Measurements from ENCODE around the gene VPS11. TPM values are rescaled to one million over a fixed set of nuclear protein-coding genes. Genes with fewer than 3 reads are reported as not detected.

The VPS11 gene
- total RNA-seq, 2 donors from 2014 or later = 23.0 to 24.1 TPM

DNA sequence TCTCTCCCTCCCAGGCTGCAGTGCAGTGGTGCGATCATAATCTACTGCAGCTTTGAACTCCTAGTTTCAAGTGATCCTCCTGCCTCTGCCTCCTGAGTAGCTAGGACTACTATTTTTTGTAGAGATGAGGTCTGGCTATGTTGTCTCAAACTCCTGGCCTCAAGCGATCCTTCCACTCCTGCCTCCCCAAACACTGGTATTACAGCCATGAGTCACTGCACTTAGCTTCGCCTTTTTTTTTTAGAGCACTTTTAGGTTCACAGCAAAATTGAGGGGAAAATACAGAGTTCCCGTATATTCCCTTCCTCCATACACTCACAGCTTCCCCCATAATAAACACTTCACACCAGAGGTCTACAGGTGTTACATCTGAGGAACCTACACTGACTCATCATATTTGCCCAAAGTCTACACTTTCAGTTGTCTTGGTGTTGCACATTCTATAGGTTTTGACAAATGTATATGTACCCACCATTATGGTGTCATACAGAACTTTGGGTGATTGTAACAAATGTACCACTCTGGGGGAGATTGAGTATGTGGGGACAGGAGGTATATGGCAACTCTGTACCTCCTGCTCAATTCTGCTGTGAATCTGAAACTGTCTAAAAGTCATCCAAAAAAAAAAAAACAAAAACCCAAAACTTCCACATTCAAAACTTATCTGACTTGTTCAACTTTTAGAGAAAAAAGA is 25.6 kb upstream of the VPS11 start:
- Histone ChIP-seq H3K9ac (ENCODE audit: low read depth in 2 of 2, low read length in 2 of 2) (no peak overlapping the region), H3K36me3 (peaks cover 5% of the 10 kb centered on the region), H3K27me3 (no peaks in the 10 kb centered on the region), H3K27ac (no peak overlapping the region), H3K9me3 (no peaks in the 10 kb centered on the region), H3K4me3 (no peak overlapping the region), H3K4me1 (no peaks in the 10 kb centered on the region)
- no peak for DNase-seq
- intact Hi-C loops (cut with DNase I) = no loop called here
- TF ChIP-seq, protein P1, sequence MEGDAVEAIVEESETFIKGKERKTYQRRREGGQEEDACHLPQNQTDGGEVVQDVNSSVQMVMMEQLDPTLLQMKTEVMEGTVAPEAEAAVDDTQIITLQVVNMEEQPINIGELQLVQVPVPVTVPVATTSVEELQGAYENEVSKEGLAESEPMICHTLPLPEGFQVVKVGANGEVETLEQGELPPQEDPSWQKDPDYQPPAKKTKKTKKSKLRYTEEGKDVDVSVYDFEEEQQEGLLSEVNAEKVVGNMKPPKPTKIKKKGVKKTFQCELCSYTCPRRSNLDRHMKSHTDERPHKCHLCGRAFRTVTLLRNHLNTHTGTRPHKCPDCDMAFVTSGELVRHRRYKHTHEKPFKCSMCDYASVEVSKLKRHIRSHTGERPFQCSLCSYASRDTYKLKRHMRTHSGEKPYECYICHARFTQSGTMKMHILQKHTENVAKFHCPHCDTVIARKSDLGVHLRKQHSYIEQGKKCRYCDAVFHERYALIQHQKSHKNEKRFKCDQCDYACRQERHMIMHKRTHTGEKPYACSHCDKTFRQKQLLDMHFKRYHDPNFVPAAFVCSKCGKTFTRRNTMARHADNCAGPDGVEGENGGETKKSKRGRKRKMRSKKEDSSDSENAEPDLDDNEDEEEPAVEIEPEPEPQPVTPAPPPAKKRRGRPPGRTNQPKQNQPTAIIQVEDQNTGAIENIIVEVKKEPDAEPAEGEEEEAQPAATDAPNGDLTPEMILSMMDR (IDR thresholded peaks at IDR 0.05) = no peak

DNA sequence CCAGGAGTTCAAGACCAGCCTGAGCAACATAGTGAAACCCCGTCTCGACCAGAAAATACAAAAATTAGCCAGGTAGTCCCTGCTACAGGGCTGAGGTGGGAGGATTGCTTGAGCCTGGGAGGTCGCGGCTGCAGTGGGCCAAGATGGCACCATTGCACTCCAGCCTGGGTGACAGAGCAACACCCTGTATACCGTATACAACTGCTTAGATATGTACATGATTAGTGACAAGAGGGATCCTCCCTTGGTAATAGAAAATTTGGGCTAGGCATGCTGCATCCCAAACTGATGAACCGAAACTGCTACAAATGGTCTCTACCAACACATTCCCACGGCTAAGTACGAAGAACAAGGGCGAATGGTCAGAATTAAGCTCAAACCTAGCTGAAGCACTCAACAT is 24.7 kb upstream of the VPS11 start:
- Histone ChIP-seq H3K4me1 (no peaks in the 10 kb centered on the region), H3K36me3 (peaks cover 9% of the 10 kb centered on the region), H3K9ac (ENCODE audit: low read depth in 2 of 2, low read length in 2 of 2) (no peak overlapping the region), H3K27ac (no peak overlapping the region), H3K9me3 (no peaks in the 10 kb centered on the region), H3K4me3 (no peak overlapping the region), H3K27me3 (no peaks in the 10 kb centered on the region)
- intact Hi-C loops (cut with DNase I) = no loop called here
- TF ChIP-seq, protein P1 (IDR thresholded peaks at IDR 0.05) = no peak
- no peak for DNase-seq

DNA sequence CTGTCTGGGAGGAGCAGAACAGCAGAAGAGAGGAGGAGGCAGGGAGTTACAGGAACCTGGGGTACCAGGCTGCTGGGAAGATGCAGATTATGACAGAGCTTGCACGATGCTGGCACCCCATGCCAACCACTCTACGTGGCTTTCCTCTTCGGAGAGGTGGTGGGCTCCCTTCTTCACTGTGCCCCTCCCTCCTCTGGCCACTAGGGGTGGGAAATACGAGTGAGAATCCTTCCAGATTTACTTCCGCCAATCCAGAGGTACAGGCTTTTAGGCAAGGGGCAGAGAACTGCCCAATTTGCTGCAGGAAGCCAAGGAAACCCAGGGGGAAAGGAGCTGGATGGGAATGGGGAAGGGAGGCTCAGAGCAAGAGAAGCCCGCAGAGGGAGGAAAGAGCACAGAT is 22.9 kb upstream of the VPS11 start:
- DNase-seq = no peak
- no peak overlapping the region for H3K4me3 ChIP-seq
- intact Hi-C loops (cut with DNase I) = no loop called here

DNA sequence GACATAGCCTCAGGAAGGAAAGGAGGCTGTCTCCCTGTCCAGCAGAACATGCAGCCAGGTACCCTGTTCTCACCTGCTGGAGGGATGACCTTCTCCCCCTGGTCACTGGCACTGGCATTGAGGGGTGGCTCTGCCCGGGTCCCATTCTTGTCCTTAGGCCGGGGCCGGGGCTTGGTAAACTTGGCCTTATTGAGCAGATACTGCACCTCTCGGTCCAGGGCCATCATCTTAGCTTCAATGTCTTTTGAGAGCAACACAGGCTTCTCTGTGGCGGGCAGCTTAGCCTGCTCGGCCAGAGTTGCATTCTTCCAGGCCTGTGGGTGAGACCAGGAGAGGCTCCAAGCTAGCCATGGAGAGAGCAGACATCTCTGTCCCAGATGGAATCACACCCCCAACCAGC is 21.1 kb upstream of the VPS11 start:
- no peaks in the 10 kb centered on the region for H3K9me3 ChIP-seq
- H3K9ac ChIP-seq (ENCODE audit: low read depth in 2 of 2, low read length in 2 of 2) = no peak overlapping the region
- TF ChIP-seq, protein P1 (IDR thresholded peaks at IDR 0.05) = no peak
- intact Hi-C loops (cut with DNase I) = no loop called here
- H3K4me3 ChIP-seq = no peak overlapping the region
- H3K4me1 ChIP-seq = no peaks in the 10 kb centered on the region
- H3K27me3 ChIP-seq = no peaks in the 10 kb centered on the region
- no peak overlapping the region for H3K27ac ChIP-seq
- H3K36me3 ChIP-seq = peaks cover 18% of the 10 kb centered on the region
- no peak for DNase-seq

More for the DNA sequence above, 22.9 kb upstream of the VPS11 start:
- Histone ChIP-seq H3K27ac (no peak overlapping the region), H3K36me3 (peaks cover 17% of the 10 kb centered on the region), H3K9me3 (no peaks in the 10 kb centered on the region), H3K4me1 (no peaks in the 10 kb centered on the region), H3K9ac (ENCODE audit: low read depth in 2 of 2, low read length in 2 of 2) (no peak overlapping the region), H3K27me3 (no peaks in the 10 kb centered on the region)
- TF ChIP-seq, protein P1 (IDR thresholded peaks at IDR 0.05) = no peak

DNA sequence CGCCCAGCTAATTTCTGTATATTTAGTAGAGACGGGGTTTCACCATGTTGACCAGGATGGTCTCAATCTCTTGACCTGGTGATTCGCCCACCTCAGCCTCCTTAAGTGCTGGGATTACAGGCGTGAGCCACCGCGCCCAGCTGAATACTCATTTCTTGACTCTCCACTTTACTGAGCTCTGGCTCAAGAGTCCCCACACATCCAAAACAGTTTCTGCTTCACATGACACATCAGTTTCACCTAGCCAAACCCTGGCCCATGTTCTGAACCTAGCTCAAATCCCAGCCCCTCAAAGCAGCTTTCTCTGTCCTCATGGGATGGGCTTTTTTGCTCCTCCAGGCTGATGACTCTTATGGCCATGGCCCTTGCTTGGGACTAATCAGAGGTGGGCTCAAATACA is 20.4 kb upstream of the VPS11 start:
- Histone ChIP-seq H3K4me1 (no peaks in the 10 kb centered on the region), H3K36me3 (peaks cover 25% of the 10 kb centered on the region), H3K9me3 (no peaks in the 10 kb centered on the region), H3K27me3 (no peaks in the 10 kb centered on the region), H3K4me3 (no peak overlapping the region), H3K9ac (ENCODE audit: low read depth in 2 of 2, low read length in 2 of 2) (no peak overlapping the region), H3K27ac (no peak overlapping the region)
- TF ChIP-seq, protein P1 (IDR thresholded peaks at IDR 0.05) = no peak
- intact Hi-C loops (cut with DNase I) = no loop called here
- no peak for DNase-seq

Data from colonic mucosa (tissue), 4 donors.